ENCODE results near the gene ADCY10. TPM values are rescaled to one million over a fixed set of nuclear protein-coding genes. Genes with fewer than 3 reads are reported as not detected.
A peak's percentile ranks its signal among the peaks of the same experiment; 100 is the strongest.

ADCY10 gene
- total RNA-seq, 1 experiment from 2014 or later = 0.10 TPM

DNA sequence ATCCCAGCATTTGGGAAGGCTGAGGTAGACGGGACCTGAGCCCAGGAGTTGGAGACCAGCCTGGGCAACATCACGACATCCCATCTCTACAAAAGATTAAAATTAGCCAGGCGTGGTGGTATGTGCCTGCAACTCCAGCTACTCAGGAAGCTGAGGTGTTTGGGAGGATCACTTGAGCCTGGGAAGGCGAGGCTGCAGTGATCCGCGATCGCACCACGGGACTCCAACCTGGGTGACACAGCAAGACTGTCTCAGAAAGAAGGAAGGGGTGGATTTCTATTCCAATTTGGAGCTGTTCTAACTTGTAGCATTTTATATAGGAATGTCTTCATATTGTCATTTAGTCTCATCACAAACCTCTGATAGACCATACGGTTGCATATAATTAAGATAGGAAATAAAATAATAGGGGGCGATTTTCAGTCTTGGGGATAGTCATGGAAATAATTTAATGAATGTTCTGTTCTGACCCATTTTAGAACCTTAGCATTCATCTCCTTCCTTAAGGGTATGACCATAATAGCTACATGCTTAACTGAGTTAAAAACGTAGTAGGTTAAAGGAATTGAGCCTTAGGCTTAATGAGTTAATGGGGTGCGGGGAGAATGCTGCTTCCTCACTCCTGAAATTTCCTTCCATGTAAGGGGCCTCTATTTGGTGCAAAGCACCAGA is 93.1 kb downstream of the ADCY10 start:
- no TSS peak for BruUV-seq (replicated peaks)
- POLR2A ChIA-PET = no interaction called here
- Histone ChIP-seq H3K4me3 (ENCODE audit: low read depth in 2 of 2, low read length in 2 of 2) (peak overlapping the region in 1 of 2 experiments; percentile 53; a peak in 2 of 4 replicates), H3K36me3 (ENCODE audit: control insufficient read depth, insufficient read depth, low read length) (no peaks in the 10 kb centered on the region), H3K27ac (ENCODE audit: low read length) (no peak overlapping the region), H3K4me1 (ENCODE audit: control insufficient read depth, insufficient read depth, low read length) (peaks cover 4% of the 10 kb centered on the region; the same call in 1 of the 2 replicates), H3K9me3 (ENCODE audit: control insufficient read depth, insufficient read depth, low read depth, low read length) (no peaks in the 10 kb centered on the region), H3K27me3 (ENCODE audit: control insufficient read depth, insufficient read depth, low read length) (no peaks in the 10 kb centered on the region)
- 0 out of 2 replicates have a peak, but pooled peaks have one; percentile 35 for ATAC-seq
- intact Hi-C loops (cut with micrococcal nuclease; ENCODE audit: unreplicated experiment) = no loop called here
- TF ChIP-seq SIN3A (IDR thresholded peaks at IDR 0.05; ENCODE audit: borderline replicate concordance, insufficient read depth, low read depth, low read length) (no peak), TCF7L2 (IDR thresholded peaks at IDR 0.05; ENCODE audit: low read depth, low read length) (no peak), POLR2AphosphoS5 (IDR thresholded peaks at IDR 0.05; ENCODE audit: low read depth, low read length) (no peak)
- TF ChIP-seq, protein P1, sequence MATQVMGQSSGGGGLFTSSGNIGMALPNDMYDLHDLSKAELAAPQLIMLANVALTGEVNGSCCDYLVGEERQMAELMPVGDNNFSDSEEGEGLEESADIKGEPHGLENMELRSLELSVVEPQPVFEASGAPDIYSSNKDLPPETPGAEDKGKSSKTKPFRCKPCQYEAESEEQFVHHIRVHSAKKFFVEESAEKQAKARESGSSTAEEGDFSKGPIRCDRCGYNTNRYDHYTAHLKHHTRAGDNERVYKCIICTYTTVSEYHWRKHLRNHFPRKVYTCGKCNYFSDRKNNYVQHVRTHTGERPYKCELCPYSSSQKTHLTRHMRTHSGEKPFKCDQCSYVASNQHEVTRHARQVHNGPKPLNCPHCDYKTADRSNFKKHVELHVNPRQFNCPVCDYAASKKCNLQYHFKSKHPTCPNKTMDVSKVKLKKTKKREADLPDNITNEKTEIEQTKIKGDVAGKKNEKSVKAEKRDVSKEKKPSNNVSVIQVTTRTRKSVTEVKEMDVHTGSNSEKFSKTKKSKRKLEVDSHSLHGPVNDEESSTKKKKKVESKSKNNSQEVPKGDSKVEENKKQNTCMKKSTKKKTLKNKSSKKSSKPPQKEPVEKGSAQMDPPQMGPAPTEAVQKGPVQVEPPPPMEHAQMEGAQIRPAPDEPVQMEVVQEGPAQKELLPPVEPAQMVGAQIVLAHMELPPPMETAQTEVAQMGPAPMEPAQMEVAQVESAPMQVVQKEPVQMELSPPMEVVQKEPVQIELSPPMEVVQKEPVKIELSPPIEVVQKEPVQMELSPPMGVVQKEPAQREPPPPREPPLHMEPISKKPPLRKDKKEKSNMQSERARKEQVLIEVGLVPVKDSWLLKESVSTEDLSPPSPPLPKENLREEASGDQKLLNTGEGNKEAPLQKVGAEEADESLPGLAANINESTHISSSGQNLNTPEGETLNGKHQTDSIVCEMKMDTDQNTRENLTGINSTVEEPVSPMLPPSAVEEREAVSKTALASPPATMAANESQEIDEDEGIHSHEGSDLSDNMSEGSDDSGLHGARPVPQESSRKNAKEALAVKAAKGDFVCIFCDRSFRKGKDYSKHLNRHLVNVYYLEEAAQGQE (IDR thresholded peaks at IDR 0.05; ENCODE audit: insufficient read depth in 1 of 2, low read depth in 2 of 2, low read length in 1 of 2) = no peak
- in situ Hi-C loops (cut with HindIII; ENCODE audit: low pct_unique_long_range_greater_than_20kb, low sequenced_read_pairs) = no loop called here
- no peak for DNase-seq (ENCODE audit: low read depth, low spot score)
- CTCF ChIA-PET = no interaction called here

- H3K4me1 ChIP-seq (ENCODE audit: control insufficient read depth, insufficient read depth, low read length) = peaks cover 4% of the 10 kb centered on the region; the same call in 1 of the 2 replicates
- no peak for TF ChIP-seq POLR2AphosphoS5 (IDR thresholded peaks at IDR 0.05; ENCODE audit: low read depth, low read length)
- TF ChIP-seq, protein P1 (IDR thresholded peaks at IDR 0.05; ENCODE audit: insufficient read depth in 1 of 2, low read depth in 2 of 2, low read length in 1 of 2) = no peak
- no peaks in the 10 kb centered on the region for H3K27me3 ChIP-seq (ENCODE audit: control insufficient read depth, insufficient read depth, low read length)
- peak overlapping the region; percentile 49; the same call in 1 of the 2 replicates for H3K27ac ChIP-seq (ENCODE audit: low read length)
- in situ Hi-C loops (cut with HindIII; ENCODE audit: low pct_unique_long_range_greater_than_20kb, low sequenced_read_pairs) = no loop called here
- intact Hi-C loops (cut with micrococcal nuclease; ENCODE audit: unreplicated experiment) = no loop called here
- ChIA-PET CTCF (no interaction called here), POLR2A (no interaction called here)
- no peaks in the 10 kb centered on the region for H3K9me3 ChIP-seq (ENCODE audit: control insufficient read depth, insufficient read depth, low read depth, low read length)
- DNase-seq (ENCODE audit: low read depth, low spot score) (no peak), ATAC-seq (peak; percentile 99)
- no TSS peak for BruUV-seq (replicated peaks)
- H3K36me3 ChIP-seq (ENCODE audit: control insufficient read depth, insufficient read depth, low read length) = no peaks in the 10 kb centered on the region
- H3K4me3 ChIP-seq (ENCODE audit: low read depth in 2 of 2, low read length in 2 of 2) = peak overlapping the region; percentile 31 to 53
Observed at GRCh38 chr1:167819849-167820683, 93.9 kb downstream of the ADCY10 start.
